ENCODE data around the gene KRTAP11-1. TPM values are rescaled to one million over a fixed set of nuclear protein-coding genes. Genes with fewer than 3 reads are reported as not detected.
A peak's percentile ranks its signal among the peaks of the same experiment; 100 is the strongest.

KRTAP11-1 gene
- total RNA-seq, 1 experiment from 2014 or later: not detected

DNA sequence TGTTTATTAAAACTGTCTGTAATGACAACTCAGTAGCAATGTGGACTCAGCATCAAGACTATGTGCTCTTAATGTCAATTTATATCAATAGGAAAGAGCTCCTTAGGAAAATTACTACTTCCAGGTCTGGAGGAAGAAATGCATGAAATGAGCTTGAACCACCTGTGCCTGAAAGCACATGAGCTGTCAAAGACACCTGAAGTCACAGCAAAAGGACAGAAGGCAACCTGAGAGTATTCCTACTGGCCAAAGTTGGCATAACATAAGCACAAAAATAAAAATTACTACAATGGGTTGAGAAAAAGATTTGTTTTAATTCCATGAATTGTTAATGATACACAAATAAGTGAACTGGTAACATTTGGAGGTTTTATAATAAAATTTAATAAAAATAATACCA, 38.4 kb downstream of the KRTAP11-1 start:
- Histone ChIP-seq H3K4me2 (no peak overlapping the region), H3K27me3 (ENCODE audit: insufficient read depth, low read depth) (no peaks in the 10 kb centered on the region), H3K27ac (no peak overlapping the region), H3K9me2 (ENCODE audit: insufficient read depth) (no peaks in the 10 kb centered on the region), H3K4me3 (no peak overlapping the region), H2AFZ (no peak overlapping the region), H3F3A (ENCODE audit: insufficient read depth, low read depth) (no peaks in the 10 kb centered on the region), H3K36me3 (ENCODE audit: low read depth) (no peaks in the 10 kb centered on the region), H4K20me1 (ENCODE audit: insufficient read depth) (no peaks in the 10 kb centered on the region), H3K4me1 (replicated peaks; ENCODE audit: insufficient read depth) (no peaks in the 10 kb centered on the region), H3K79me2 (ENCODE audit: low read depth) (no peaks in the 10 kb centered on the region), H3K9me3 (ENCODE audit: insufficient read depth, low read depth) (no peaks in the 10 kb centered on the region)
- no TSS peak for BruUV-seq (replicated peaks)
- intact Hi-C loops (cut with micrococcal nuclease; ENCODE audit: unreplicated experiment): no loop called here
- ChIA-PET CTCF (no interaction called here), POLR2A (ENCODE audit: unreplicated experiment) (no interaction called here)
- TF ChIP-seq EZH2 (IDR thresholded peaks at IDR 0.05; ENCODE audit: low read depth) (no peak), CTCF (conservative IDR thresholded peaks at IDR 0.05) (0 out of 2 replicates have a peak, but pooled peaks have one; percentile 20)
- DNase-seq: no peak

DNA sequence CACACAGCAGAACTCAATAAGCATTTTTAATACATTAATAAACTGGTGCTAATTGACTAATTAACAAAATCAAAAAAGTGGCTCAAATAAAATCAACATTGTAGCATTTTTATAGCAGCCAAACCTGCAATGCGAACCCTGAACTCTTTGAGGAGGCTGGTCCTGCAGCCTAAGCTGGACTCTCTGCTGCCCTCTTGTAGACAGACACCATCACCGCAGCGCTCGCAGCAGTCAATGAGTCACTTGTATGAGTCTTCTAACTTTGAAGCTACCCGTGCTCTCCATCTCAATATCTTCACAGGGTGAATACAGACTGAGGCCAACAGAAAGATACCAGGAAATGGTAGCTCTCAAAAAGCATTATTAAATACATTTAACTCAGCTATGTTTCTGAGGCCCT, 42.1 kb downstream of the KRTAP11-1 start:
- ChIA-PET POLR2A (ENCODE audit: unreplicated experiment) (no interaction called here), CTCF (no interaction called here)
- BruUV-seq (replicated peaks): no TSS peak
- Histone ChIP-seq H3K9me2 (ENCODE audit: insufficient read depth) (no peaks in the 10 kb centered on the region), H3K36me3 (ENCODE audit: low read depth) (no peaks in the 10 kb centered on the region), H3K4me1 (replicated peaks; ENCODE audit: insufficient read depth) (no peaks in the 10 kb centered on the region), H4K20me1 (ENCODE audit: insufficient read depth) (no peaks in the 10 kb centered on the region), H3K4me2 (no peak overlapping the region), H3K4me3 (no peak overlapping the region), H3K27me3 (ENCODE audit: insufficient read depth, low read depth) (peaks cover 6% of the 10 kb centered on the region; the same call in 1 of the 2 replicates), H3F3A (ENCODE audit: insufficient read depth, low read depth) (no peaks in the 10 kb centered on the region), H3K79me2 (ENCODE audit: low read depth) (no peaks in the 10 kb centered on the region), H2AFZ (no peak overlapping the region), H3K9me3 (ENCODE audit: insufficient read depth, low read depth) (no peaks in the 10 kb centered on the region), H3K27ac (no peak overlapping the region)
- intact Hi-C loops (cut with micrococcal nuclease; ENCODE audit: unreplicated experiment): loop anchor here (5.0 kb wide), 1 partner anchor 248 kb away; no protein-coding TSS in a partner anchor
- DNase-seq: peak in 1 of 2 experiments; percentile 38
- TF ChIP-seq EZH2 (IDR thresholded peaks at IDR 0.05; ENCODE audit: low read depth) (no peak), CTCF (conservative IDR thresholded peaks at IDR 0.05) (peak; percentile 58)

DNA sequence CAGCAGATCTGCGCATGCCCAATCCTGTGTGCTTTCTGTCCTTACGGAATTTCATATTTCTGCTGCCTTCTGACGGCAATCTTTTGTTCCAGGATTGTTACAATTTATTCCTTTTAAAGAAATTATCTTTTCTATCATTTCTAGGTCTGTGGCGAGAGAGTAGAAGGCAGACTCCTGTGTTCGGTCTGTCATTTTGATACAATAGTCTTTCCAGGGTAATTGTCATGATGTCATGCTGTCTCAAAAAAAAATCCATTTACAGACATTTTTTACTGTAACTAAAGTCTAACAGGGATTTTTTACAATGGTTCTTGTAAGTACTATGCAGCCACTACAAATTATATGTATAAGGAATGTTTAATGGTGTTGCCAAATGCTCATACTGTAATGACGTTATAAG, 42.8 kb downstream of the KRTAP11-1 start:
- Histone ChIP-seq H3K4me2 (no peak overlapping the region), H3K4me3 (no peak overlapping the region), H3K27ac (no peak overlapping the region), H3K4me1 (replicated peaks; ENCODE audit: insufficient read depth) (no peaks in the 10 kb centered on the region), H4K20me1 (ENCODE audit: insufficient read depth) (no peaks in the 10 kb centered on the region), H3K79me2 (ENCODE audit: low read depth) (no peaks in the 10 kb centered on the region), H3F3A (ENCODE audit: insufficient read depth, low read depth) (no peaks in the 10 kb centered on the region), H3K36me3 (ENCODE audit: low read depth) (no peaks in the 10 kb centered on the region), H2AFZ (no peak overlapping the region), H3K9me3 (ENCODE audit: insufficient read depth, low read depth) (no peaks in the 10 kb centered on the region), H3K9me2 (ENCODE audit: insufficient read depth) (no peaks in the 10 kb centered on the region), H3K27me3 (ENCODE audit: insufficient read depth, low read depth) (peaks cover 6% of the 10 kb centered on the region; the same call in 1 of the 2 replicates)
- BruUV-seq (replicated peaks): no TSS peak
- intact Hi-C loops (cut with micrococcal nuclease; ENCODE audit: unreplicated experiment): loop anchor here (5.0 kb wide), 1 partner anchor 249 kb away; no protein-coding TSS in a partner anchor
- POLR2A ChIA-PET (ENCODE audit: unreplicated experiment): no interaction called here
- DNase-seq: no peak
- TF ChIP-seq CTCF (conservative IDR thresholded peaks at IDR 0.05) (no peak), EZH2 (IDR thresholded peaks at IDR 0.05; ENCODE audit: low read depth) (no peak)
- CTCF ChIA-PET: no interaction called here
